Type B pancreatic cell (in vitro differentiated cells): ENCODE measurements around the gene CNIH4. TPM values are rescaled to one million over a fixed set of nuclear protein-coding genes. Genes with fewer than 3 reads are reported as not detected.

Source experiments
- DNase-seq: peaks from one replicate; pipeline ENCODE4 v3.0.0; 2021; ENCODE audit warnings: mixed read lengths; ENCODE audit not compliant: unreplicated experiment; ENCODE audit errors: extremely low spot score
- H3K27ac Mint-ChIP-seq: 2 replicates; pipeline ENCODE4 v1.8.0; 2021; ENCODE audit warnings: mild to moderate bottlenecking, mixed read lengths
- H3K27me3 Mint-ChIP-seq: 2 replicates; pipeline ENCODE4 v1.8.0; 2021; ENCODE audit warnings: mixed read lengths
- H3K36me3 Mint-ChIP-seq: 2 replicates; pipeline ENCODE4 v1.8.0; 2021; ENCODE audit warnings: mixed read lengths
- H3K4me1 Mint-ChIP-seq: one replicate; pipeline ENCODE4 v1.8.0; 2021; ENCODE audit warnings: mixed read lengths; ENCODE audit not compliant: unreplicated experiment
- H3K4me3 Mint-ChIP-seq: 2 replicates; pipeline ENCODE4 v1.8.0; 2021; ENCODE audit warnings: mild to moderate bottlenecking, mixed read lengths
- H3K9me3 Mint-ChIP-seq: 2 replicates; pipeline ENCODE4 v1.8.0; 2021; ENCODE audit warnings: mixed read lengths
- total RNA-seq: library from RNA; stranded (reverse); gene quantifications from 2 replicates; pipeline ENCODE4 v1.2.1, GENCODE V29; 2021; ENCODE audit warnings: low replicate concordance
- TF ChIP-seq, protein P1 (sequence below): fragments of 200-600 bp; sonication (generic); conservative IDR thresholded peaks from 2 replicates; pipeline ENCODE4 v1.5.0; 2021; ENCODE audit warnings: antibody characterized with exemption, mild to moderate bottlenecking

Gene CNIH4
- total RNA-seq, 1 donor from 2014 or later, result 59.3 TPM

GRCh38 chr1:224405604-224405970 is 48.9 kb downstream of the CNIH4 start:
- no peak for DNase-seq
- Mint-ChIP-seq H3K4me3 (no peak overlapping the region), H3K4me1 (peaks cover 5% of the 10 kb centered on the region), H3K36me3 (peaks cover 29% of the 10 kb centered on the region), H3K27me3 (no peaks in the 10 kb centered on the region), H3K9me3 (no peaks in the 10 kb centered on the region), H3K27ac (no peak overlapping the region)
- TF ChIP-seq, protein P1, sequence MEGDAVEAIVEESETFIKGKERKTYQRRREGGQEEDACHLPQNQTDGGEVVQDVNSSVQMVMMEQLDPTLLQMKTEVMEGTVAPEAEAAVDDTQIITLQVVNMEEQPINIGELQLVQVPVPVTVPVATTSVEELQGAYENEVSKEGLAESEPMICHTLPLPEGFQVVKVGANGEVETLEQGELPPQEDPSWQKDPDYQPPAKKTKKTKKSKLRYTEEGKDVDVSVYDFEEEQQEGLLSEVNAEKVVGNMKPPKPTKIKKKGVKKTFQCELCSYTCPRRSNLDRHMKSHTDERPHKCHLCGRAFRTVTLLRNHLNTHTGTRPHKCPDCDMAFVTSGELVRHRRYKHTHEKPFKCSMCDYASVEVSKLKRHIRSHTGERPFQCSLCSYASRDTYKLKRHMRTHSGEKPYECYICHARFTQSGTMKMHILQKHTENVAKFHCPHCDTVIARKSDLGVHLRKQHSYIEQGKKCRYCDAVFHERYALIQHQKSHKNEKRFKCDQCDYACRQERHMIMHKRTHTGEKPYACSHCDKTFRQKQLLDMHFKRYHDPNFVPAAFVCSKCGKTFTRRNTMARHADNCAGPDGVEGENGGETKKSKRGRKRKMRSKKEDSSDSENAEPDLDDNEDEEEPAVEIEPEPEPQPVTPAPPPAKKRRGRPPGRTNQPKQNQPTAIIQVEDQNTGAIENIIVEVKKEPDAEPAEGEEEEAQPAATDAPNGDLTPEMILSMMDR, result no peak

DNA sequence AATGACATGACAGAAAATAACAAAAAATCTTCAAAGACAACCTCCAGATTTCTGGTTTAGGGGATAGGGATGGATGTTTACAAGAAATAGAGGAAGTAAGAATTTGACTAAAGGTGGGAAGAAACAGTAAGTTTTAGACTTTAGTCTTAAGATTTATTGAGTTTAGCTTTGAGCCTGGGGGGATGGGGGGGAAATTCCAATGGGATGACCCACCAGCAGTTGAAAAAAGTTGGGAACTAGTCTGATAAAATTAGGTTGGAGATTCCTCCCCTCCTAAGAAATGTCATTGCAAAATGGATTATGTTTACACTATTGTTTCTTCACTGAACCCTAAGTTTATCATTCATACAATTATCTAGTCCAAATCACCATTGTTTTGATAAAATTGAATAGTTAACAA is 49.5 kb downstream of the CNIH4 start:
- Mint-ChIP-seq H3K4me3 (no peak overlapping the region), H3K27me3 (no peaks in the 10 kb centered on the region), H3K27ac (no peak overlapping the region), H3K36me3 (peaks cover 24% of the 10 kb centered on the region), H3K9me3 (no peaks in the 10 kb centered on the region), H3K4me1 (peaks cover 5% of the 10 kb centered on the region)
- DNase-seq, result no peak
- TF ChIP-seq, protein P1, result no peak

GRCh38 chr1:224407571-224408293 is 51.1 kb downstream of the CNIH4 start:
- TF ChIP-seq, protein P1, result no peak
- no peak overlapping the region for H3K27ac Mint-ChIP-seq
- no peaks in the 10 kb centered on the region for H3K27me3 Mint-ChIP-seq
- no peaks in the 10 kb centered on the region for H3K9me3 Mint-ChIP-seq
- no peak overlapping the region for H3K4me3 Mint-ChIP-seq
- peaks cover 10% of the 10 kb centered on the region for H3K4me1 Mint-ChIP-seq
- peaks cover 29% of the 10 kb centered on the region for H3K36me3 Mint-ChIP-seq
- DNase-seq, result no peak

- TF ChIP-seq, protein P1, result no peak
- Mint-ChIP-seq H3K9me3 (no peaks in the 10 kb centered on the region), H3K36me3 (peaks cover 29% of the 10 kb centered on the region), H3K4me1 (peaks cover 10% of the 10 kb centered on the region), H3K27ac (no peak overlapping the region), H3K27me3 (no peaks in the 10 kb centered on the region), H3K4me3 (no peak overlapping the region)
- no peak for DNase-seq
Measured at GRCh38 chr1:224408294-224408590, 51.6 kb downstream of the CNIH4 start.

DNA sequence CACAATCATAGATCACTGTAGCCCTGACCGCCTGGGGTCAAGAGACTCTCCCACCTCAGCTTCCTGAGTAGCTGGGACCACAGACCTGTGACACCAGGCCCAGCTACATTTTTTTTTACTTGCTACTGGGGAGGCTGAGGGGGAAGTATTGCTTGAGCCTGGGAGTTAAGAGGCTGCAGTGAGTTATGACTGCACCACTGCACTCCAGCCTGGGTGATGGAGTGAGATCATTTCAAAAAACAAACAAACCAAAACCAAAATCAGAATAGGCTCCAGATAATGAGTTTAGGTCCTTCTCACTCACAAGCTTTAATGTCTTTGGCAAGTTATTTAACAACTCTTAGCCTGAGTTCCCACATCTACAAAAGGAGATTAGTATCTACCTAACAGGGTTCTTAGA is 55.1 kb downstream of the CNIH4 start:
- peaks cover 24% of the 10 kb centered on the region for H3K36me3 Mint-ChIP-seq

More for the DNA sequence above, 55.1 kb downstream of the CNIH4 start:
- no peaks in the 10 kb centered on the region for H3K9me3 Mint-ChIP-seq
- TF ChIP-seq, protein P1, result no peak
- DNase-seq, result no peak
- peak overlapping the region; percentile 39 for H3K27ac Mint-ChIP-seq
- H3K4me1 Mint-ChIP-seq, result peaks cover 10% of the 10 kb centered on the region
- H3K27me3 Mint-ChIP-seq, result no peaks in the 10 kb centered on the region
- no peak overlapping the region for H3K4me3 Mint-ChIP-seq
